ENCODE measurements around the gene KAT7. TPM values are rescaled to one million over a fixed set of nuclear protein-coding genes. Genes with fewer than 3 reads are reported as not detected.

Gene KAT7
- total RNA-seq, 2 donors from 2014 or later, result 50.2 to 58.1 TPM

- DNase-seq (ENCODE audit: low spot score), result no peak
- intact Hi-C loops (cut with DNase I), result loop anchor here in 1 of 2 donors (10.0 kb wide), 1 partner anchor 206 kb away; no protein-coding TSS in a partner anchor
Measured at GRCh38 chr17:49878931-49879904, 90.7 kb downstream of the KAT7 start.

- DNase-seq (ENCODE audit: low spot score), result peak; percentile 92
- intact Hi-C loops (cut with DNase I), result loop anchor here (1.0 to 5.0 kb wide), 2 partner anchors 117 to 118 kb away; partner anchors contain the start of gene DLX3 (in 1 of the 2)
Measured at GRCh38 chr17:49880291-49881053, 92.0 kb downstream of the KAT7 start.

GRCh38 chr17:49881054-49881402 is 92.5 kb downstream of the KAT7 start:
- no peak for DNase-seq (ENCODE audit: low spot score)
- intact Hi-C loops (cut with DNase I), result loop anchor here in 1 of 2 donors (5.0 kb wide), 1 partner anchor 116 kb away; the partner anchor contains the start of gene DLX3

- intact Hi-C loops (cut with DNase I), result loop anchor here in 1 of 2 donors (5.0 kb wide), 1 partner anchor 115 kb away; the partner anchor contains the start of gene DLX3
- DNase-seq (ENCODE audit: low spot score), result no peak
Measured at GRCh38 chr17:49882434-49882833, 94.0 kb downstream of the KAT7 start.

Other genes starting within 250 kb of the KAT7 start
- 10 to 100 TPM; 34.8 to 57.1 TPM for gene NXPH3, start 212.8 kb upstream of the KAT7 start, total RNA-seq
- gene SPOP, start 110.6 kb upstream of the KAT7 start, total RNA-seq, result 100 to 1,000 TPM; 117 to 130 TPM
- gene SLC35B1, start 80.7 kb upstream of the KAT7 start, total RNA-seq, result 10 to 100 TPM; 28.1 to 33.3 TPM
- gene FAM117A, start 24.6 kb upstream of the KAT7 start, total RNA-seq, result 10 to 100 TPM in 1 of 2 donors, 1 to 10 TPM in 1; 6.5 to 11.1 TPM
- not detected for gene TAC4, start 59.4 kb downstream of the KAT7 start, total RNA-seq
- gene DLX4, start 180.5 kb downstream of the KAT7 start, total RNA-seq, result under 1 TPM in 1 of 2 donors, not detected in 1; 0.19 TPM
- gene DLX3, start 206.5 kb downstream of the KAT7 start, total RNA-seq, result under 1 TPM in 1 of 2 donors, not detected in 1; 0.23 TPM

Measured in posterior vena cava (tissue), 2 donors.